ENCODE data around the gene SEPTIN8.

DNA sequence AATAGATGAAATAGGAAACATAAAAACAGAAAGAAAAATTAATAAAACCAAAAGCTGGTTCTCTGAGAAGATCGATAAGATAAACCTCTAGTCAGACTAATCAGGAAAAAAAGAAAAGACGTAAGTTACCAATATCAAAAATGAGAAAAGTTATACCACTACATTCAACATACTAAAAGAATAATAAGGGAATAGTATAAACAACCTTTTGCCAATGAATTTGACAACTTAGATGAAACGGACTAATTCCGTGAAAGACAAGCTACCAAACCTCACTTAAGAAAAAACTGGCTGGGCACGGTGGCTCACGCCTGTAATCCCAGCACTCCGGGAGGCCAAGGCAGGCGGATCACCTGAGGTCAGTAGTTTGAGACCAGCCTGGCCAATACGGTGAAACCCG, 47.1 kb downstream of the SEPTIN8 start:
- TF ChIP-seq, protein P1, sequence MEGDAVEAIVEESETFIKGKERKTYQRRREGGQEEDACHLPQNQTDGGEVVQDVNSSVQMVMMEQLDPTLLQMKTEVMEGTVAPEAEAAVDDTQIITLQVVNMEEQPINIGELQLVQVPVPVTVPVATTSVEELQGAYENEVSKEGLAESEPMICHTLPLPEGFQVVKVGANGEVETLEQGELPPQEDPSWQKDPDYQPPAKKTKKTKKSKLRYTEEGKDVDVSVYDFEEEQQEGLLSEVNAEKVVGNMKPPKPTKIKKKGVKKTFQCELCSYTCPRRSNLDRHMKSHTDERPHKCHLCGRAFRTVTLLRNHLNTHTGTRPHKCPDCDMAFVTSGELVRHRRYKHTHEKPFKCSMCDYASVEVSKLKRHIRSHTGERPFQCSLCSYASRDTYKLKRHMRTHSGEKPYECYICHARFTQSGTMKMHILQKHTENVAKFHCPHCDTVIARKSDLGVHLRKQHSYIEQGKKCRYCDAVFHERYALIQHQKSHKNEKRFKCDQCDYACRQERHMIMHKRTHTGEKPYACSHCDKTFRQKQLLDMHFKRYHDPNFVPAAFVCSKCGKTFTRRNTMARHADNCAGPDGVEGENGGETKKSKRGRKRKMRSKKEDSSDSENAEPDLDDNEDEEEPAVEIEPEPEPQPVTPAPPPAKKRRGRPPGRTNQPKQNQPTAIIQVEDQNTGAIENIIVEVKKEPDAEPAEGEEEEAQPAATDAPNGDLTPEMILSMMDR (IDR thresholded peaks at IDR 0.05; ENCODE audit: control extremely low read depth in 1 of 3, insufficient read depth in 1 of 3, low read depth in 1 of 3, low read length in 3 of 3) = no peak
- TF ChIP-seq RXRA (IDR thresholded peaks at IDR 0.05; ENCODE audit: insufficient read depth, low read depth, low read length) (no peak), RAD21 (IDR thresholded peaks at IDR 0.05 in 1 of 2, conservative IDR thresholded peaks at IDR 0.05 in 1 of 2; ENCODE audit: low read depth in 2 of 2, low read length in 2 of 2) (no peak), CREB1 (IDR thresholded peaks at IDR 0.05) (no peak), SIN3A (conservative IDR thresholded peaks at IDR 0.05 in 1 of 2, IDR thresholded peaks at IDR 0.05 in 1 of 2; ENCODE audit: low read depth in 1 of 2, low read length in 2 of 2) (no peak), POLR2A (IDR thresholded peaks at IDR 0.05; ENCODE audit: control extremely low read depth in 1 of 2, low read depth in 2 of 2, low read length in 2 of 2) (no peak), SP2 (IDR thresholded peaks at IDR 0.05; ENCODE audit: low read length) (no peak), POLR2AphosphoS5 (IDR thresholded peaks at IDR 0.05; ENCODE audit: low read depth, low read length) (no peak), SP1 (IDR thresholded peaks at IDR 0.05; ENCODE audit: low read depth, low read length) (no peak), RBBP5 (IDR thresholded peaks at IDR 0.05; ENCODE audit: borderline replicate concordance, low read depth, low read length) (no peak), EZH2 (IDR thresholded peaks at IDR 0.05; ENCODE audit: low read depth, low read length, severe bottlenecking) (no peak), YY1 (IDR thresholded peaks at IDR 0.05; ENCODE audit: low read depth, low read length) (no peak)
- TF ChIP-seq, protein P2, sequence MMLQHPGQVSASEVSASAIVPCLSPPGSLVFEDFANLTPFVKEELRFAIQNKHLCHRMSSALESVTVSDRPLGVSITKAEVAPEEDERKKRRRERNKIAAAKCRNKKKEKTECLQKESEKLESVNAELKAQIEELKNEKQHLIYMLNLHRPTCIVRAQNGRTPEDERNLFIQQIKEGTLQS (IDR thresholded peaks at IDR 0.05; ENCODE audit: insufficient read depth, low read depth, low read length) = no peak

Data from H1 (cell line).